OCI-LY1 (cell line): ENCODE measurements around the gene SMC5.

Source experiments
- CTCF ChIP-seq: fragments of 200-600 bp; sonication (generic), shearing (Covaris generic); IDR thresholded peaks from 2 replicates; pipeline ENCODE4 v1.5.1; 2017; ENCODE audit warnings: mild to moderate bottlenecking, antibody characterized with exemption, low read length, moderate library complexity, mixed read lengths
- EZH2 ChIP-seq: fragments of 200-600 bp; sonication (generic), shearing (Covaris generic); IDR thresholded peaks from 2 replicates; pipeline ENCODE4 v1.8.0; 2017; ENCODE audit warnings: borderline replicate concordance, mixed run types, mild to moderate bottlenecking, antibody characterized with exemption, low read length, moderate library complexity, mixed read lengths

- TF ChIP-seq CTCF (no peak), EZH2 (no peak)
These were observed 131.0 kb downstream of the SMC5 start for GRCh38 chr9:70389621-70390266.
